CD4-positive, alpha-beta T cell treated with Interferon alpha-2 for 1 hour (primary cell): ENCODE results near the gene SYT8.

ENCODE experiments used
- DNase-seq, 2 donors: peaks; one replicate each; pipeline ENCODE4 v3.0.0-alpha.2; 2020 to 2022

SYT8 gene

DNA sequence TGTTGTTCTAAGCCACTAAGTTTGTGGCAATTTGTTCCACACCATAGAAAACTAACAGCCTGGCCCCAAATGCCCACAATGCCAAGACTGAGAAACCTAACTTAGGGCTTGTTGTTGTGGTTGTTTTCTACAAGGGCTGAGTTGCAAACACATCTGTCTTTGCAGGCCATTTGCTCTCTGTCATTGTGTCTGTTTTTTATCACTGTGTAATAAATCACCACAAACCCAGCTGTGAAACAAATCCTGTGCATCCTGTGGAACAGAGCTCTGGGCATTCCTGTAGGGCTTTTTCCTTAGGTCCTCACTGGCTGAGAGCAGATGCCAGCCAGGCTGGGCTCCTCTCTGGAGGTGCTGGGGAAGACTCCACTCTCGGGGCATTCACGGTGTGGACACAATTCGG, 15.7 kb upstream of the SYT8 start:
- DNase-seq: no peak

- DNase-seq: no peak
Measured at GRCh38 chr11:1820463-1821325, 14.1 kb upstream of the SYT8 start.

DNA sequence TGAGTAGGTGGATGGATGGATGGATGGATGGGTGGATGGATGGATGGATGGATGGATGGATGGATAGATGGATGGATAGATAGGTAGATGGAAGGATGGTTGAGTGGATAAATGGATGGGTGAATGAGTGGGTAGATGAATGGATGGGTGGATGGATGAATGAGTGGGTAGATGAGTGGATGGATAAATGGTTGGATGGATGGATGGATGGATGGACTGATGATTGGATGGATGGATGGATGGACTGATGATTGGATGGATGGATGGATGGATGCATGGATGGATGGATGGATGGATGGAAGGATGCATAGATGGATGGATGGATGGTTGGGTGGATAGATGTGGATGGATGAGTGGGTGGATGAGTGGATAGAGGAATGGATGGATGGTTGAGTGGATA, 13.2 kb upstream of the SYT8 start:
- DNase-seq: no peak

DNA sequence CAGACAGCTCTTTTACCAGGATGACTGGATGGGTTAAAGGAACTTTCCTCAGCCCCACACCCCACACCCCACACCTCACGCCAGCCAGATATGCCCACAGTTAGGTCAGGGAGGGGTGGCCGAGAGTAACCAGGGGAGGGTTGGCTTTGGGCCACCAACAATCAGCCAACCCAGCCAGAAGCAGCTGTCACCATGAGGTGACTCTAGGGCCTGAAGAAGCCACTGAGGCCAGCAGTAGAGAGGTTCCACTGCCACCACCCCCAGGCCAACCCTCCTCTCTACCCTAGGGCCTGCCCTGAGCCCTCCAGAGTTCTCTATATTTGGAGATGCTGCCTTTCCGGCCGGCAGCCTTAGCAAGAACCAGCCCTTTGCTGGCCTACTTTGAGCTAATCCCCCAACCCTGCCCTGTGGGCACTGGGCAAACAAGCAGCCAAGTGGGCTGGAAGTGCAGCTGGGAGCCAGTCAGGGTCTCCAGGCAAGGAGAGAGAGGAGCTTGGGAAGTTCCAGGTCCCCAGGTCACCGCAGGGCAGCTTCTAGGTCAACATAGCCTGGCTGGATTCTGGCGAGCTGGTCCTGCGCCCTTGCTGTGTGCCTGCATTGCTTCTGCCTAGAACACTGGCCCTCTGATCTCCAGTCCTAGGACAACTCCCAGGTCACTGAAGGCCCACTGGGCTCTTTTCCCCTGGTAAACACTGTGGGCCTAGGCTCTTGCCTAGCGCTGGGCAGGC, 12.0 kb upstream of the SYT8 start:
- no peak for DNase-seq

DNA sequence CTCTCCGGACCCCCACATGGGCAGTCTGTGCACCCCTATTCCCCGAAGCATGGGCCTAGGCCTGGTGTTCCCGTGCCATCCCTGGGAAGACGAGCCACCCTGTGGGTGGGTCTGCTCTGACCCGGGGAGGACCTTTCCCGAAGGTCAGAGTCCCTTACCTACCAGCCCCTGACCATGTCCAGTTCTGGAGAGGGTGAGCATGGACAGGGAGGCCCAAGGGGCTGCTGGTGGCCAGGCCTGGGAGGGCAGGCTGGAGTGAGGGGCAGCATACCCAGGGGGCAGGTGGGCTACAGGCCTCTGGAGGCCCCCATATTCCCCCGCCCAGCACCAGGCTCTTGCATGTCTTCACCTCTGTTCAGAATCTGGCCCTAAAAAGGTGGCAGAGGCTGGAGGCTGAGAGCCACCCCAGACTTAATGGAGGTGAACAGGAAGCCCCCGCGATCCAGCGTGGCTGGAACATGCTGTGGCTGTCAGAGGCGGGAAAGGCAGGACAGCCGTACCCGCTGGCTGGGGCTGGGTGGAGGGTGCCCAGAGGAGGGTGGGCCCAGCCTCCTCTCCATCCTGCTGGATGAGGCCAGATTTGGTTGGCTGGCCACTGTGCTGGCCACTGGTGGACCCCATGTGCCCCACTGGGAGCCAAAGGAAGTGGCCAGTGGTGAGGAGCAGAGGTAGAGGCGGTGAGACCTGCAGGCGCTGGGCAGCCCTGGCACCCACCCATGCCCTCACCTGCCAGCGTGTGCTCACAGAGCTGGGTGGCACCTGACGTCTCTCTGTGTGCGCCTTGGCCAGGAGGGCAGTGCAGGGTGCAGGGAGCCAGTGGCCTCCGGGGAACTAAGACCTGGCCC, 11.2 kb upstream of the SYT8 start:
- no peak for DNase-seq

- DNase-seq: no peak
Measured at GRCh38 chr11:1824221-1825038, 10.4 kb upstream of the SYT8 start.

- peak in 1 of 2 donors; percentile 24 for DNase-seq
Measured at GRCh38 chr11:1825039-1825740, 9.6 kb upstream of the SYT8 start.

DNA sequence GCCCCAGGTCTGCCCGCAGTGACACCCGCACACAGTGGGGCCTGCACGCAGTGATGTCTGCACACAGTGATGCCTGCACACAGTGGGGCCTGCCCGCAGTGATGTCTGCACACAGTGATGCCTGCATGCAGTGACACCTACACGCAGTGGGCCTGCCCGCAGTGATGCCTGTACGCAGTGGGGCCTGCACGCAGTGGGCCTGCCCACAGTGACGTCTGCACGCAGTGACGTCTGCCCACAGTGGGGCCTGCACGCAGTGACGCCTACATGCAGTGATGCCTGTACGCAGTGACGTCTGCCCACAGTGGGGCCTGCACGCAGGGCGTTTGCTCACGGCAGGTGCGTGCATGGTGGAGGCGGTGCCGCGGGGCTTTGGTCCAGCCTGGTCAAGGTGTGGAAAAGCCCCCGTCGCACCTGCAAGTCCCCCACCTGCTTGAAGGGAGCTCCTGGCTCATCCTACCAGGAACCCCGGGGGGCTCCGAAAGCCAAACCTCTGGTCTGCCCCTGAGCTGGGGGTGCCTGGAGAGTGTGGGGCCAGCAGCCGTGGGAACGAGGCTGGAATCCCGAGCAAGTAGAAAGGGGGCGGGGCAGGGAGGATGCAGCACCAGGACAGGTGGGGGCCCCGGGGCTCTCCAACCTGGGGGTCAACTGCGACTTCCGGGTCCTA, 8.9 kb upstream of the SYT8 start:
- DNase-seq: no peak

GRCh38 chr11:1826552-1827094, 8.2 kb upstream of the SYT8 start:
- no peak for DNase-seq

DNA sequence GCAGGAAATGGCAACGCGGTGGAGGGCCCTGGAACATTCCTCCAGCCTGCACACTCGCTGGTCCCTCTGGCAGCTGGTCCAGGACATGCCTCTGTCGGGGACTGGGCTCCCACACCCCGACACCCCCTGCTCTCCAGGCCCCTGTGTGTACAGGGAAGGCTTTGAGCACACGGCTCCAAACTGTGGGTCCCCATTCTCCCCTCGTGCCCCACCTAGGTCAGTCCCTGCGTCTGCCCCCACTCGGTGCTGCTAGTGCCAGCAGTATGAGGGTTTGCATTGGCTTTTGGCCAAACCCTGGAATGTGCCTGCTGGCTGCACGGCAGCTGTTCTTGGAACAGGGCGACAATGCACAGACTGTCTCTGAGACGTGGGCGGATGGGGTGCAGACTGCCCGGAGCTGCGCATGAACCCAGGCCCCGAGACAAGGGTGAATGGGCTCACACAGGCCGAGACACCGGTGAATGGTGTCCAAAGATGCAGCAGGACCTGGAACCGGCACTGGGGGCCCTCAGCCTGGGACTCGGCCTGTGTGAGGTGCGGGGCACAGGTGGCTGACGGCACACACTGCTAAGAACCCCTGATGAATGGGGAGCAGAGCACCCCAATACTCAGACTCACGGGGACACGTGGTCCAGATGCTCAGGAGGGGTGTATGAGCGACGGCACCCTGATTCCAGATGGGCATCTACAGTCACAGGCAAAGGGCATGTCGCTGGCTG, 7.5 kb upstream of the SYT8 start:
- no peak for DNase-seq

- DNase-seq: no peak
Measured at GRCh38 chr11:1827931-1828330, 6.9 kb upstream of the SYT8 start.

- DNase-seq: no peak
Measured at GRCh38 chr11:1828542-1828941, 6.2 kb upstream of the SYT8 start.

DNA sequence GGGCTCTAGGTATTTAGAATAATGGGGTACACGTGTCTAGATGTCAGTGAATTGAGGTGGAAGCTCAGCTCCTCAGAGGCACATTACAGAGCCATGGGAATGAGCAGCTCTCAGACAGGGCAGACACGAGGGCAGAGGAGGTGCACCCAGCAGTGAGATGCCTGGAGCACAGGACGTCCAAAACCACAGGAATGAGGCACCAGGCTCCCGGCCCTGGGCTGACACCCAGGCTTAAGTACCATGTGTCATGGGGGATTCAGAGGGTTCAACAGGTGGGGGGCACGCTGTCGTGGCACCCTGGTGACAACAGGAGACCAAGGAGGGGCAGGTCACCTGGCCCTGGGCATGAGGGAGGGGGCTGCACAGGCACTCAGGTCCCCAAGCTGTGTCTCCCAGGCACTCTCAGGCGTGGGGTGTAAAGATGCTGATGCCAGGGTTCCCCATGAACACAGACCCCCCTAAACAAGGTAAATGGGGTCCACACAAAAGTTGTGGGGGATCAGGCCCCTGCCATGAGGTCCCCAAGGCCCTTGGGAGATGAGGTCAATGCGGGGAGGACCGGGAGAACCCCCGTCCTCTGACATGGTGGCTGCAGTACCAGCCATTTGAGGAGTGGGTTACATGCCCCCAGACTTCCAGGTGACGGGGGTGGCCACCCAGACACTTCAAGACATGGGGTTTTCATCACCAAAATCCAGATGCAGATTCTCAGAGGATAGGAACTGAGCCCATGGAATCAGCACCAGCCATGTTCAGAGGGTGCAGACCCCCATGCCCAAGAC, 5.6 kb upstream of the SYT8 start:
- DNase-seq: no peak

DNA sequence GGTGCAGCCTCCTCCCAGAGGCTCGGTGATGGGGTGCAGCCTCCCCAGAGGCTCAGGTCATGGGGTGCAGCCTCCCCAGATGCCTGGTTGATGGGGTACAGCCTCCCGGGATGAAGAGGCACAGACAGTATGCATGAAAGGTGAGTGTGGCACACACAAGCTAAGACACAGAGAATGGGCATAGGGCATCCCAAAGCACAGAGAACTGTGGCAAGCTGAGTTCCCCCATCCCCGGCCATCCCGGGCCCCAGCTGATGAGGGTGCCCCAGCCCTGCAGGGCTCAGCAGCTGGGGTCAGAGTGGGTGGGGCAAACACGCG, 4.8 kb upstream of the SYT8 start:
- DNase-seq: no peak

DNA sequence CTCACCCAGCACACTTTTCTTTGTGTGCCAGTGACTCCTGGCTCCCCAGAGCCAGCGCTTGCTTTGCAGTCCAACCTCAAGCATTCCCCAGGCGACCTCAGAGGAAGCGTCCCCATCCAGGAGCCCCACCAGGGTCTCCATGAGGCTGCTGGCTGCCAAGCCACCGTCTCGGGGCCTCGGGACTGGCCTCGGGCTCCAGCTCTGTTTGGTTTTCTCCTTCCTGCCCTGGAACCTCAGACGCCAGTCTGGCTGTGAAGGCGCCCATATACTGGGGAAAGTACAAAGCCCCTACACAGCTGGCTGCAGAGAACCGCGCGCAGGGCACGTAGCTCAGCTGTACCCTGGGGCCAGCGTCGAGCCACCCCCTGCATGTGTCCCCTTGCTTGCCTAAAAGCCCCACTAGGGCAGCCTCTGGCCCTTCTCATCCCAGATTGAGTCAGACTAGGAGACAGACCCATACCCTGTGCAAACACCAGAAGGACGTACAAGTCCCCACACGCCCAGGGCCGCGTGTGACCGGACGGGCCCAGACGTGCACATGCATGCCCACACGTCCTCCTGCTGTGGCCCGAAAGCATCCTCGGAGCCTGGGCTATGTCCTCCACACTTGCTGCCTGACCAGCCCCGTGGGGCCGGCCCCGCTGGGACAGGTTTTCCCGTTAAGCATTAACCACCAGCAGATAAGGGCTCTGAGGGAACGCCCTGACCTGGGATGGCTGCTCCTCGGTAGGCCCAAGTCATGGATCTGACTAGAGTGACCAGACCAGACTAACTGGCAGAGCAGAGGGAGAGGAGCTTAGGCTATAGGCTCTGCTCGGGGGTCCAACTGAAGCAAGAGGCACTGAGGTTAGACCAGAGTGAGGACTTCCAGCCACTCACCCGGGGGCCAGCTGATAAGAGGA, 4.2 kb upstream of the SYT8 start:
- no peak for DNase-seq

DNA sequence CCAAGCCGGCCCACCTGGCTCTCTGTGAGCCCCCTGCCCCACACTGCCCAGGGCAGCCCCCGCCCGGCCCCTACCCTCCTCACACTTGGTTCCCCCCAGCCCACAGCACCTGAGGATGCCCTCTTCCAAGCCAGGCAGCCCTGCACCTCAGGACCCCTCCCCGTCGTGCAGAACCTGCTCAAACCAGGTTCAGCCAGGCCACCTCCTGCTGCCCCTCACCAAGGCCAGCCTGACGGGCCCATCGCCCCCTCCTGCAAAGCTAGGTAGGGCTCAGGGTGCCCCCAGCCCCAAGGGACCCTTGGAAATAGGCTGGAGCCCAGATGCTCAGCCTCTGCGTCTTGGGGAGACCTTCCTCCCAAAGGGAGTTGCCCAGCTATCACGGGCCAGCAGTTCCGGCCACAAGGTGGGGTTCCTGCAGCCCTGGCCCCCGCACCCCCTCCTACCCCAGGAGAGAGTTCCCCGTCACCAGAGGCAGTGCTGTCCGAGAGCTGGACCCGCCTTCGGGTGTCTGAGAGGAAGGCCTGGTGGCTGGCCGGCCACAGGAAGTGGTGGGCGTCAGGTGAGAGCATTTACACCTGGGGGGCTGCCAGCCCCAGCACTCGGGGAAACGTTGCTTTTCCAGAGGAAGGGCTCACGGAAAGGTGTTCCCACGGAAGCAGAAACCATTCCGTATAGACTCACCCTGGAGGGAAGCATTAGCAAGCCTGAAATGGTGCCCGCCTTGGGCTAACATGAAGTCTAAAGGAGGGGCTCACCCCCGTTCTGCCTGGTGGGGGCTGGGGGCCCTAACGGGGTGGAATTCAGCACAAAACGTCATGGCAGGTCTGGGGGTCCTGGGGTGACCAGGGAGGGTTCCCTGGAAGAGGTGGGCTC, 3.2 kb upstream of the SYT8 start:
- no peak for DNase-seq

DNA sequence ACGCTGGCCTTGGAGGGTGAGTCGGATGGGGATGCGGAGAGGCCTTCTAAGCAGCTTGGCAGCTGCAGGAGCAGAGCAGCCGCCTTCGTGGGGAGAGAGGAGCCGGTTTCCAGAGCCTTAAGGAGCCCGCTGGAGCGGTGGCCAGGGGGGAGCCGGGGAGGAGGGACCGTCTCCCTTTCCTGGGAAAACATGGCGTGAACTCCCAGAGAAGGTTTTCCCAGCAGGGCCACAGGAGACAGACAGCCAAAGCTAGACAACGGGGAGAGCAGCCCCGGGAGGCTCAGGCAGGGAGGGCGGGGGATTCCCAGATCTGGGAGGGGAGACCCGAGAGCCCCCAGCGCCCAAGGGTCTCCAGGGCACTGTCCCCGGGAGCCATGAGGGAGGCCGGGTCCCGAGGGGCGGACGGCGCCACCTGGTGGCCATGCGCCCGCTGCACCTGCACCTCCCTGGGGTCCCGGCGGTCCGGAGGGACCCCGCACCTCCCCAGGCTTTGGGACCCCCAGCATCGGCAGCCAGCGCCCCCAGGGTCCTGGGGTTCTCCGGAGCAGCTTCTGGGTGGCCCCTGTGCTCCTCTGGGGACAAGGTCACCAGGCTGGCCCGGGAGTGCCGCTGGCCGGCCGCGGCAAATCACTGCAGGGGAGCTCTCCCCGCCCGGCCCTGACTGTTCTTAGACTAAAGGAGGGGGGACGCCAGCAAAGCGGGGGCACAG, 2.4 kb upstream of the SYT8 start:
- DNase-seq: peak; percentile 49 to 67
